ENCODE data around the gene SCARF2. TPM values are rescaled to one million over a fixed set of nuclear protein-coding genes. Genes with fewer than 3 reads are reported as not detected.
"Not testable (repeated sequence)": the region's sequence is repeated elsewhere in the genome, so short reads cannot be mapped to it uniquely, and the experiment has no call there.

SCARF2 gene
- polyA plus RNA-seq, 3 donors = 0.12 to 0.51 TPM; not detected in 1

DNA sequence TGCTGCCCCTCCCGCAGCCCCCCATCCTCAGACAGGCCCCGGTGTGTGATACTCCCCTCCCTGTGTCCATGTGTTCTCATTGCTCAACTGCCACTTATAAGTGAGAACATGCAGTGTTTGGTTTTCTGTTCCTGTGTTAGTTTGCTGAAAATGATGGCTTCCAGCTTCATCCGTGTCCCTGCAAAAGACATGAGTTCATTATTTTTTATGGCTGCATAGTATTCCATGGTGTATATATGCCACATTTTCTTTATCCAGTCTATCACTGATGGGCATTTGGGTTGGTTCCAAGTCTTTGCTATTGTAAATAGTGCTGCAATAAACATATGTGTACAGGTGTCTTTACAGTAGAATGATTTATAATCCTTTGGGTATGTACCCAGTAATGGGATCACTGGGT is 22.4 kb downstream of the SCARF2 start:
- H3K27me3 Mint-ChIP-seq (ENCODE audit: low read depth in 3 of 3); H3K4me3 ChIP-seq (replicated peaks in 1 of 3; ENCODE audit: low read depth in 2 of 3, low read length in 3 of 3); H3K79me2 ChIP-seq (ENCODE audit: insufficient read depth, low read length); DNase-seq; H3K4me1 ChIP-seq (ENCODE audit: control insufficient read depth in 1 of 2, insufficient read depth in 2 of 2, low read length in 2 of 2); H3K9ac ChIP-seq (ENCODE audit: insufficient read depth, low read length, poor library complexity, severe bottlenecking); H3K9me3 Mint-ChIP-seq; intact Hi-C loops (cut with micrococcal nuclease); H3K4me3 Mint-ChIP-seq; H3K36me3 Mint-ChIP-seq; H3K36me3 ChIP-seq (replicated peaks in 1 of 2; ENCODE audit: control insufficient read depth in 1 of 2, insufficient read depth in 2 of 2, low read length in 2 of 2); H3K9me3 ChIP-seq (replicated peaks in 1 of 2; ENCODE audit: control insufficient read depth in 1 of 2, insufficient read depth in 1 of 2, low read length in 2 of 2); H3K27ac Mint-ChIP-seq; H4K20me1 ChIP-seq (ENCODE audit: insufficient read depth, low read length); H2AFZ ChIP-seq (ENCODE audit: insufficient read depth, low read depth, low read length, poor library complexity, severe bottlenecking); H3K27ac ChIP-seq (ENCODE audit: low read depth in 1 of 2, low read length in 2 of 2); H3K27me3 ChIP-seq (ENCODE audit: control insufficient read depth in 2 of 2, insufficient read depth in 2 of 2, low read length in 2 of 2); H3K4me2 ChIP-seq (replicated peaks; ENCODE audit: extremely low read depth, low read length, poor library complexity, severe bottlenecking): not testable (repeated sequence)
- WGBS (ENCODE audit: insufficient coverage) = no CpG with 5 or more reads among the region's 3 CpGs
- peaks cover 14% of the 10 kb centered on the region for H3K4me1 Mint-ChIP-seq

DNA sequence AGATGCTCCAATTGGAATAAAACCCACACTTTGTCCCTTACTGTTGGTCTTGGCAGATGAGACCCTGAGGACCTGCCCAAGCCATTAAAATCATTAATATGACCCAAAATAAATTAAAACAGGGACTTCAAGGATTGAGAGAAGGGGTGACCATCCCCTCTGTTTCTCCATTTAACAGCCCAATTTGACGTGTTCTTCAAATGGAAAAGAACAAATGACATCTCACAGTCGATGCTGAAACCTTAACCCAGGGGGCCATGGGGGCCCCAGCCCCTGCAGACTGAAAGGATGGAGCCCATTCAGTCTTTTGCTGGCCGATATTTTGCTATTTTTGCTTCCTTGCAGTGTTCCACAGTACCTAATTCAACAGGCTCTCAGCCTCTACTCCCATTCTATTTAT is 23.2 kb downstream of the SCARF2 start:
- H3K9me3 ChIP-seq (replicated peaks in 1 of 2; ENCODE audit: control insufficient read depth in 1 of 2, insufficient read depth in 1 of 2, low read length in 2 of 2) = no peaks in the 10 kb centered on the region
- TF ChIP-seq, protein P1, sequence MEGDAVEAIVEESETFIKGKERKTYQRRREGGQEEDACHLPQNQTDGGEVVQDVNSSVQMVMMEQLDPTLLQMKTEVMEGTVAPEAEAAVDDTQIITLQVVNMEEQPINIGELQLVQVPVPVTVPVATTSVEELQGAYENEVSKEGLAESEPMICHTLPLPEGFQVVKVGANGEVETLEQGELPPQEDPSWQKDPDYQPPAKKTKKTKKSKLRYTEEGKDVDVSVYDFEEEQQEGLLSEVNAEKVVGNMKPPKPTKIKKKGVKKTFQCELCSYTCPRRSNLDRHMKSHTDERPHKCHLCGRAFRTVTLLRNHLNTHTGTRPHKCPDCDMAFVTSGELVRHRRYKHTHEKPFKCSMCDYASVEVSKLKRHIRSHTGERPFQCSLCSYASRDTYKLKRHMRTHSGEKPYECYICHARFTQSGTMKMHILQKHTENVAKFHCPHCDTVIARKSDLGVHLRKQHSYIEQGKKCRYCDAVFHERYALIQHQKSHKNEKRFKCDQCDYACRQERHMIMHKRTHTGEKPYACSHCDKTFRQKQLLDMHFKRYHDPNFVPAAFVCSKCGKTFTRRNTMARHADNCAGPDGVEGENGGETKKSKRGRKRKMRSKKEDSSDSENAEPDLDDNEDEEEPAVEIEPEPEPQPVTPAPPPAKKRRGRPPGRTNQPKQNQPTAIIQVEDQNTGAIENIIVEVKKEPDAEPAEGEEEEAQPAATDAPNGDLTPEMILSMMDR (IDR thresholded peaks at IDR 0.05) = no peak
- H3K27ac ChIP-seq (ENCODE audit: low read depth in 1 of 2, low read length in 2 of 2) = no peak overlapping the region
- H3K4me3 Mint-ChIP-seq = no peak overlapping the region
- H2AFZ ChIP-seq (ENCODE audit: insufficient read depth, low read depth, low read length, poor library complexity, severe bottlenecking) = no peak overlapping the region
- no peak for DNase-seq
- H3K4me1 Mint-ChIP-seq = peaks cover 14% of the 10 kb centered on the region
- no peak overlapping the region for H3K9ac ChIP-seq (ENCODE audit: insufficient read depth, low read length, poor library complexity, severe bottlenecking)
- H3K79me2 ChIP-seq (ENCODE audit: insufficient read depth, low read length) = no peaks in the 10 kb centered on the region
- no CpG with 5 or more reads among the region's 3 CpGs for WGBS (ENCODE audit: insufficient coverage)
- H3K4me3 ChIP-seq (replicated peaks in 1 of 3; ENCODE audit: low read depth in 2 of 3, low read length in 3 of 3) = no peak overlapping the region
- H3K9me3 Mint-ChIP-seq = no peaks in the 10 kb centered on the region
- H3K27me3 ChIP-seq (ENCODE audit: control insufficient read depth in 2 of 2, insufficient read depth in 2 of 2, low read length in 2 of 2) = no peaks in the 10 kb centered on the region
- peaks cover 6 to 8% (median 6%) of the 10 kb centered on the region in 3 donors for H3K27me3 Mint-ChIP-seq (ENCODE audit: low read depth in 3 of 3)
- H3K4me1 ChIP-seq (ENCODE audit: control insufficient read depth in 1 of 2, insufficient read depth in 2 of 2, low read length in 2 of 2) = peaks cover 5 to 9% of the 10 kb centered on the region in 2 donors
- intact Hi-C loops (cut with micrococcal nuclease) = no loop called here
- no peaks in the 10 kb centered on the region for H3K36me3 Mint-ChIP-seq
- H4K20me1 ChIP-seq (ENCODE audit: insufficient read depth, low read length) = no peaks in the 10 kb centered on the region
- no peak overlapping the region for H3K27ac Mint-ChIP-seq
- H3K4me2 ChIP-seq (replicated peaks; ENCODE audit: extremely low read depth, low read length, poor library complexity, severe bottlenecking) = no peak overlapping the region
- no peaks in the 10 kb centered on the region for H3K36me3 ChIP-seq (replicated peaks in 1 of 2; ENCODE audit: control insufficient read depth in 1 of 2, insufficient read depth in 2 of 2, low read length in 2 of 2)
